HCT116 (cell line): ENCODE data around the gene TCF12. TPM values are rescaled to one million over a fixed set of nuclear protein-coding genes. Genes with fewer than 3 reads are reported as not detected.

Experiments
- ATAC-seq: fragments of 200-7000 bp; cut with Tn5 transposase; 2 replicates; pipeline ENCODE4 v1.9.1; 2020; ENCODE audit warnings: mild to moderate bottlenecking, moderate library complexity
- BruUV-seq: library from RNA; stranded (reverse); fragments of 400-500 nt; replicated peaks from 2 replicates; lab custom pipeline; 2021; lab: Mats Ljungman, UMichigan
- CTCF ChIA-PET: fragments of 300-600 bp; sonication (Branson Sonifier 250); formaldehyde crosslinking; loops from one replicate; lab custom pipeline; 2021; ENCODE audit warnings: antibody characterized with exemption; lab: Charles Lee
- POLR2A ChIA-PET: fragments of 300-600, 350-600 bp; sonication (Branson Sonifier 250); formaldehyde crosslinking; loops from one replicate; lab custom pipeline; 2021; ENCODE audit warnings: antibody characterized with exemption; lab: Charles Lee
- RAD21 ChIA-PET, 2 experiments: fragments of 300-600 bp; sonication (Branson Sonifier 250); formaldehyde crosslinking; loops; one replicate each; lab custom pipeline; 2023; ENCODE audit warnings: low total read pairs in 2 of 2; ENCODE audit not compliant: uncharacterized antibody in 2 of 2, unreplicated experiment in 2 of 2, low non-redundant PET in 1 of 2; lab: Charles Lee
- DNase-seq: peaks from one replicate; pipeline ENCODE4 v3.0.0-alpha.2; 2010; ENCODE audit warnings: low read depth, low spot score
- H2AFZ ChIP-seq: fragments of 200-600 bp; shearing (Covaris generic), sonication (generic); 2 replicates; pipeline ENCODE4 v1.6.1; 2017; ENCODE audit warnings: low read depth, mixed run types, mixed read lengths, antibody characterized with exemption, low read length; ENCODE audit not compliant: poor library complexity, severe bottlenecking
- H3K27ac ChIP-seq: 2 replicates; pipeline ENCODE4 v1.5.1; 2012; ENCODE audit warnings: low read depth, low read length
- H3K27me3 ChIP-seq: fragments of 200-600 bp; sonication (generic); 2 replicates; pipeline ENCODE4 v1.6.1; 2016; ENCODE audit warnings: mixed run types, low read length, mixed read lengths; ENCODE audit not compliant: insufficient read depth
- H3K36me3 ChIP-seq, 2 experiments: fragments of 200-500 bp in 1 of 2; fragments of 200-600 bp in 1 of 2; sonication (Bioruptor generic) in 1 of 2; sonication (generic) in 1 of 2; 2 replicates each; pipeline versions ENCODE4 v1.5.1 to v1.6.1; 2014 to 2016; ENCODE audit warnings: low read length in 2 of 2, inconsistent platforms in 1 of 2, mixed read lengths in 1 of 2, mixed run types in 1 of 2; ENCODE audit not compliant: insufficient read depth in 2 of 2, control insufficient read depth in 1 of 2
- H3K4me1 ChIP-seq, 2 experiments: fragments of 200-600 bp in 1 of 2; sonication (generic) in 1 of 2; 2 replicates each; pipeline versions ENCODE4 v1.5.1 to v1.6.1; 2012 to 2017; ENCODE audit warnings: low read length in 2 of 2, inconsistent platforms in 1 of 2, mild to moderate bottlenecking in 1 of 2, mixed read lengths in 1 of 2, mixed run types in 1 of 2, moderate library complexity in 1 of 2; ENCODE audit not compliant: insufficient read depth in 2 of 2, control insufficient read depth in 1 of 2
- H3K4me2 ChIP-seq: fragments of 200-600 bp; sonication (generic); 2 replicates; pipeline ENCODE4 v1.6.1; 2017; ENCODE audit warnings: mixed run types, low read length, mixed read lengths
- H3K4me3 ChIP-seq, 2 experiments: fragments of 200-600 bp in 1 of 2; sonication (generic) in 1 of 2; replicated peaks in 1 of 2; 2 replicates each; pipeline ENCODE4 v1.5.1; 2011 to 2016; ENCODE audit warnings: low read length in 2 of 2, control low read depth in 1 of 2, low read depth in 1 of 2, mild to moderate bottlenecking in 1 of 2, mixed read lengths in 1 of 2, mixed run types in 1 of 2
- H3K79me2 ChIP-seq: fragments of 200-600 bp; sonication (generic); 2 replicates; pipeline ENCODE4 v1.6.1; 2017; ENCODE audit warnings: mild to moderate bottlenecking, mixed run types, low read length, moderate library complexity, mixed read lengths; ENCODE audit not compliant: insufficient read depth
- H3K9ac ChIP-seq: fragments of 200-600 bp; sonication (generic); 2 replicates; pipeline ENCODE4 v1.6.1; 2016; ENCODE audit warnings: low read length, mixed read lengths
- H3K9me2 ChIP-seq: fragments of 200-600 bp; sonication (generic), shearing (Covaris generic); 2 replicates; pipeline ENCODE4 v1.6.1; 2017; ENCODE audit warnings: mixed run types, mild to moderate bottlenecking, moderate library complexity; ENCODE audit not compliant: insufficient read depth
- H3K9me3 ChIP-seq, 2 experiments: fragments of 200-500 bp in 1 of 2; fragments of 200-600 bp in 1 of 2; sonication (Bioruptor generic) in 1 of 2; sonication (generic) in 1 of 2; 2 replicates each; pipeline ENCODE4 v1.6.1; 2014 to 2017; ENCODE audit warnings: low read length in 2 of 2, mixed read lengths in 2 of 2, inconsistent platforms in 1 of 2, low read depth in 1 of 2, mild to moderate bottlenecking in 1 of 2, mixed run types in 1 of 2, moderate library complexity in 1 of 2; ENCODE audit not compliant: control insufficient read depth in 1 of 2, insufficient read depth in 1 of 2
- H4K20me1 ChIP-seq: fragments of 200-600 bp; sonication (generic), shearing (Covaris generic); 2 replicates; pipeline ENCODE4 v1.6.1; 2017; ENCODE audit warnings: mixed run types, mild to moderate bottlenecking, moderate library complexity; ENCODE audit not compliant: insufficient read depth
- FOSL1 ChIP-seq: IDR thresholded peaks from 2 replicates; pipeline ENCODE4 v1.6.1; 2012; ENCODE audit warnings: low read depth
- JUND ChIP-seq: IDR thresholded peaks from 2 replicates; pipeline ENCODE4 v1.6.1; 2012
- POLR2A ChIP-seq: IDR thresholded peaks from 2 replicates; pipeline ENCODE4 v1.7.0; 2011; ENCODE audit warnings: borderline replicate concordance; ENCODE audit not compliant: insufficient read depth, insufficient read length; ENCODE audit errors: extremely low read depth
- RAD21 ChIP-seq: IDR thresholded peaks from 2 replicates; pipeline ENCODE4 v1.6.1; 2012; ENCODE audit warnings: low read depth, mild to moderate bottlenecking
- SIN3A ChIP-seq: IDR thresholded peaks from 2 replicates; pipeline ENCODE4 v1.6.1; 2012; ENCODE audit warnings: low read depth
- SP1 ChIP-seq: IDR thresholded peaks from 2 replicates; pipeline ENCODE4 v1.6.1; 2012; ENCODE audit warnings: low read depth
- SRF ChIP-seq: IDR thresholded peaks from 2 replicates; pipeline ENCODE4 v1.6.1; 2012; ENCODE audit warnings: low read depth
- TCF7L2 ChIP-seq: IDR thresholded peaks from 2 replicates; pipeline ENCODE4 v1.7.0; 2011; ENCODE audit warnings: borderline replicate concordance, inconsistent platforms; ENCODE audit not compliant: insufficient read depth, insufficient read length; ENCODE audit errors: extremely low read depth
- intact Hi-C: fragments of 100-400 bp; cut with micrococcal nuclease; formaldehyde crosslinking; loops from 2 replicates; pipeline ENCODE4 v1.10.0; 2022
- total RNA-seq: library from RNA; stranded (reverse); gene quantifications from one replicate; pipeline ENCODE4 v1.2.1, GENCODE V29; 2021; ENCODE audit not compliant: unreplicated experiment
- TF ChIP-seq, protein P1 (sequence below): IDR thresholded peaks from 2 replicates; pipeline ENCODE4 v1.6.1; 2012
- TF ChIP-seq, protein P2 (sequence below): IDR thresholded peaks from 2 replicates; pipeline ENCODE4 v1.6.1; 2012
- TF ChIP-seq, protein P3 (sequence below): IDR thresholded peaks from 2 replicates; pipeline ENCODE4 v1.6.1; 2012; ENCODE audit warnings: low read depth
- TF ChIP-seq, protein P4 (sequence below), 3 experiments: fragments of 200-600 bp in 1 of 3; sonication (generic) in 1 of 3; IDR thresholded peaks in 2 of 3; conservative IDR thresholded peaks in 1 of 3; 2 replicates each; pipeline ENCODE4 v1.5.1; 2012 to 2017; ENCODE audit warnings: low read depth in 2 of 3, low read length in 2 of 3, antibody characterized with exemption in 1 of 3, borderline replicate concordance in 1 of 3, control low read depth in 1 of 3, mild to moderate bottlenecking in 1 of 3, mixed read lengths in 1 of 3, mixed run types in 1 of 3, moderate library complexity in 1 of 3; ENCODE audit not compliant: insufficient read depth in 1 of 3

Gene TCF12
- total RNA-seq, 1 experiment from 2014 or later, result 71.6 TPM

DNA sequence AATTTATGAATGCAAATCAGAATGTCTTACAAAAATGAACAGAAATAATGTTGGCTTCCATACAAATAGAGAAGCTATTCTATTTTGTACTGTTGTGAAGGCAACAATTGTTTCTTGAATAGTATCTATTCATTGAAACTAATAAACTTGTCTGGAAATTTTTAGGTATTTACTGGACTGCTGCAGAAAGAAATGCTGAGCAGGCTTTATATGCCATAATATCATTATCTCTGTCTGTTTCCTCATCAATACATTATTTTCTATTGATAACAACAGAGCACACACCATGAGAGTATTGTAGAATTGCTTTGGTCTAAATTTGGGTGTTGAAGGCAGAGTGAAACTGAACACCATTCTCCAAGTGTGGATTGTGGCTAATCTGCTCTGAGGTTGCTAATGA lies 241.3 kb downstream of the TCF12 start:
- H3K27me3 ChIP-seq, result no peaks in the 10 kb centered on the region
- no peak overlapping the region for H3K4me3 ChIP-seq
- H3K9me2 ChIP-seq, result no peaks in the 10 kb centered on the region
- H3K4me1 ChIP-seq, result no peaks in the 10 kb centered on the region
- H3K9me3 ChIP-seq, result no peaks in the 10 kb centered on the region
- H4K20me1 ChIP-seq, result no peaks in the 10 kb centered on the region
- CTCF ChIA-PET, result no interaction called here
- RAD21 ChIA-PET, result no interaction called here
- H3K4me2 ChIP-seq, result no peak overlapping the region
- intact Hi-C loops, result no loop called here
- ATAC-seq, result no peak
- BruUV-seq, result no TSS peak
- POLR2A ChIA-PET, result no interaction called here
- H3K36me3 ChIP-seq, result no peaks in the 10 kb centered on the region
- no peak overlapping the region for H3K9ac ChIP-seq
- H3K79me2 ChIP-seq, result no peaks in the 10 kb centered on the region
- H3K27ac ChIP-seq, result no peak overlapping the region
- DNase-seq, result no peak
- H2AFZ ChIP-seq, result no peak overlapping the region
- TF ChIP-seq RAD21, result no peak
- TF ChIP-seq, protein P1, sequence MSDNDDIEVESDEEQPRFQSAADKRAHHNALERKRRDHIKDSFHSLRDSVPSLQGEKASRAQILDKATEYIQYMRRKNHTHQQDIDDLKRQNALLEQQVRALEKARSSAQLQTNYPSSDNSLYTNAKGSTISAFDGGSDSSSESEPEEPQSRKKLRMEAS, result no peak

DNA sequence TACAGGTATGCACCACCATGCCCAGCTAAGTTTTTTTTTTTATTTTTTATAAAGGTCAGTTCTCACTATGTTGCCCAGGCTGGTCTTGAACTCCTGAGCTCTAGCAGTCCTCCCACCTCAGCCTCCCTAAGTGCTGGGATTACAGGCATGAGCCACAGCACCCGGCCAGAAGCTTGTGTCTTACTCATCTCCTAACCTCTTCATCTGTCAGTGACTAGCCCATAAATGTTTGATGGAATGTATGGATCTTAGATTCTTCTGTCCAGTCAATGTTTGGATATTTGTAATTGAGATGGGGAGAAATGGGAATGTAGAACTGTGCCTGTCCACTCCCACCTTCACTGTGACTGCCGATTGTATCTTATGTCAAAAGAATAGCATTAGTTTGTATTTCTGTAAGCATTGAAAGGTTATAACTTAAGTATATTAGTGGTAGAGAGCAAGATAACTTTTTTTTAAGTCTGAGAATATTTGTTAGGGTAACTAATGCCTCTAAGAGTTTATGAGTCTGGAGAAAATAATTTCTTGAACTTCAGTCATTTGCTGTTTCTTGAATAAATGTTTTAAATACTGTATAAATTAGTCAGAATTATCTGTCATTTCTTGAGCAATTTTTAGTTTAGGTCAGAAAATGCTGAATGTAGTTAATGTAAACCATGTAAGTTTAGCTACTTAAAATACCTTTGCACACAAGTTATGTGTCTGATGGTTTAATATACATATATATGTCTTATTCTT lies 242.5 kb downstream of the TCF12 start:
- Histone ChIP-seq H3K9ac (no peak overlapping the region), H4K20me1 (peaks cover under 1% of the 10 kb centered on the region; the same call in 1 of the 2 replicates), H3K9me3 (no peaks in the 10 kb centered on the region), H3K9me2 (no peaks in the 10 kb centered on the region), H3K27ac (no peak overlapping the region), H3K79me2 (no peaks in the 10 kb centered on the region), H3K36me3 (no peaks in the 10 kb centered on the region), H3K4me1 (no peaks in the 10 kb centered on the region), H3K27me3 (no peaks in the 10 kb centered on the region), H3K4me3 (no peak overlapping the region), H2AFZ (no peak overlapping the region), H3K4me2 (no peak overlapping the region)
- ATAC-seq, result no peak
- no peak for DNase-seq
- ChIA-PET RAD21 (no interaction called here), CTCF (interaction anchor here (2.4 kb wide), 1 partner anchor 14 kb away, joined by 6 read pairs; no protein-coding TSS in a partner anchor), POLR2A (no interaction called here)
- intact Hi-C loops, result no loop called here
- no TSS peak for BruUV-seq
- TF ChIP-seq, protein P1, result no peak
- TF ChIP-seq TCF7L2 (no peak), SIN3A (no peak), JUND (no peak), RAD21 (no peak), POLR2A (no peak), FOSL1 (no peak), SRF (no peak), SP1 (no peak)
- TF ChIP-seq, protein P2, sequence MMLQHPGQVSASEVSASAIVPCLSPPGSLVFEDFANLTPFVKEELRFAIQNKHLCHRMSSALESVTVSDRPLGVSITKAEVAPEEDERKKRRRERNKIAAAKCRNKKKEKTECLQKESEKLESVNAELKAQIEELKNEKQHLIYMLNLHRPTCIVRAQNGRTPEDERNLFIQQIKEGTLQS, result no peak
- TF ChIP-seq, protein P3, sequence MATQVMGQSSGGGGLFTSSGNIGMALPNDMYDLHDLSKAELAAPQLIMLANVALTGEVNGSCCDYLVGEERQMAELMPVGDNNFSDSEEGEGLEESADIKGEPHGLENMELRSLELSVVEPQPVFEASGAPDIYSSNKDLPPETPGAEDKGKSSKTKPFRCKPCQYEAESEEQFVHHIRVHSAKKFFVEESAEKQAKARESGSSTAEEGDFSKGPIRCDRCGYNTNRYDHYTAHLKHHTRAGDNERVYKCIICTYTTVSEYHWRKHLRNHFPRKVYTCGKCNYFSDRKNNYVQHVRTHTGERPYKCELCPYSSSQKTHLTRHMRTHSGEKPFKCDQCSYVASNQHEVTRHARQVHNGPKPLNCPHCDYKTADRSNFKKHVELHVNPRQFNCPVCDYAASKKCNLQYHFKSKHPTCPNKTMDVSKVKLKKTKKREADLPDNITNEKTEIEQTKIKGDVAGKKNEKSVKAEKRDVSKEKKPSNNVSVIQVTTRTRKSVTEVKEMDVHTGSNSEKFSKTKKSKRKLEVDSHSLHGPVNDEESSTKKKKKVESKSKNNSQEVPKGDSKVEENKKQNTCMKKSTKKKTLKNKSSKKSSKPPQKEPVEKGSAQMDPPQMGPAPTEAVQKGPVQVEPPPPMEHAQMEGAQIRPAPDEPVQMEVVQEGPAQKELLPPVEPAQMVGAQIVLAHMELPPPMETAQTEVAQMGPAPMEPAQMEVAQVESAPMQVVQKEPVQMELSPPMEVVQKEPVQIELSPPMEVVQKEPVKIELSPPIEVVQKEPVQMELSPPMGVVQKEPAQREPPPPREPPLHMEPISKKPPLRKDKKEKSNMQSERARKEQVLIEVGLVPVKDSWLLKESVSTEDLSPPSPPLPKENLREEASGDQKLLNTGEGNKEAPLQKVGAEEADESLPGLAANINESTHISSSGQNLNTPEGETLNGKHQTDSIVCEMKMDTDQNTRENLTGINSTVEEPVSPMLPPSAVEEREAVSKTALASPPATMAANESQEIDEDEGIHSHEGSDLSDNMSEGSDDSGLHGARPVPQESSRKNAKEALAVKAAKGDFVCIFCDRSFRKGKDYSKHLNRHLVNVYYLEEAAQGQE, result no peak
- TF ChIP-seq, protein P4, sequence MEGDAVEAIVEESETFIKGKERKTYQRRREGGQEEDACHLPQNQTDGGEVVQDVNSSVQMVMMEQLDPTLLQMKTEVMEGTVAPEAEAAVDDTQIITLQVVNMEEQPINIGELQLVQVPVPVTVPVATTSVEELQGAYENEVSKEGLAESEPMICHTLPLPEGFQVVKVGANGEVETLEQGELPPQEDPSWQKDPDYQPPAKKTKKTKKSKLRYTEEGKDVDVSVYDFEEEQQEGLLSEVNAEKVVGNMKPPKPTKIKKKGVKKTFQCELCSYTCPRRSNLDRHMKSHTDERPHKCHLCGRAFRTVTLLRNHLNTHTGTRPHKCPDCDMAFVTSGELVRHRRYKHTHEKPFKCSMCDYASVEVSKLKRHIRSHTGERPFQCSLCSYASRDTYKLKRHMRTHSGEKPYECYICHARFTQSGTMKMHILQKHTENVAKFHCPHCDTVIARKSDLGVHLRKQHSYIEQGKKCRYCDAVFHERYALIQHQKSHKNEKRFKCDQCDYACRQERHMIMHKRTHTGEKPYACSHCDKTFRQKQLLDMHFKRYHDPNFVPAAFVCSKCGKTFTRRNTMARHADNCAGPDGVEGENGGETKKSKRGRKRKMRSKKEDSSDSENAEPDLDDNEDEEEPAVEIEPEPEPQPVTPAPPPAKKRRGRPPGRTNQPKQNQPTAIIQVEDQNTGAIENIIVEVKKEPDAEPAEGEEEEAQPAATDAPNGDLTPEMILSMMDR (IDR thresholded peaks at IDR 0.05 in 2 of 3, conservative IDR thresholded peaks at IDR 0.05 in 1 of 3; ENCODE audit: borderline replicate concordance in 1 of 3, insufficient read depth in 1 of 3, low read depth in 2 of 3, low read length in 2 of 3), result no peak
